K562 (cell line): ENCODE measurements around the gene MYLIP. TPM values are rescaled to one million over a fixed set of nuclear protein-coding genes. Genes with fewer than 3 reads are reported as not detected.

Experiments used
- ARID2 ChIP-seq: fragments of 450-650 bp; IDR thresholded peaks from 2 replicates; pipeline ENCODE4 v1.6.1; 2017; ENCODE audit warnings: antibody characterized with exemption, mild to moderate bottlenecking
- CBX2 ChIP-seq: fragments of 200-600 bp; sonication (generic); IDR thresholded peaks from one replicate; pipeline ENCODE4 v1.6.1; 2012; ENCODE audit warnings: mild to moderate bottlenecking, low read length, inconsistent platforms; ENCODE audit not compliant: insufficient read depth, poor library complexity, severe bottlenecking
- FOXK2 ChIP-seq, 2 experiments: fragments of 450-650 bp; IDR thresholded peaks in 1 of 2; conservative IDR thresholded peaks in 1 of 2; 2 replicates each; pipeline ENCODE4 v1.6.1; 2016; ENCODE audit warnings: low read depth in 2 of 2, mild to moderate bottlenecking in 1 of 2
- JUNB ChIP-seq: fragments of 450-650 bp; formaldehyde crosslinking; conservative IDR thresholded peaks from 2 replicates; pipeline ENCODE4 v1.4.0; 2020; ENCODE audit warnings: mild to moderate bottlenecking
- NFIC ChIP-seq: fragments of 450-650 bp; IDR thresholded peaks from 2 replicates; pipeline ENCODE4 v1.6.1; 2017; ENCODE audit warnings: mild to moderate bottlenecking, inconsistent platforms
- PCBP1 ChIP-seq: fragments of 200-400 bp; formaldehyde crosslinking; IDR thresholded peaks from 2 replicates; pipeline ENCODE4 v1.6.1; 2018; ENCODE audit warnings: mild to moderate bottlenecking, low read depth, low read length; ENCODE audit not compliant: poor library complexity, severe bottlenecking
- RCOR1 ChIP-seq, 2 experiments: IDR thresholded peaks; 2 replicates each; pipeline ENCODE4 v1.6.1; 2012; ENCODE audit warnings: low read depth in 2 of 2, low read length in 2 of 2, borderline replicate concordance in 1 of 2, improper control_type of control experiment in 1 of 2
- SIN3B ChIP-seq: fragments of 450-650 bp; IDR thresholded peaks from 2 replicates; pipeline ENCODE4 v1.6.1; 2017; ENCODE audit warnings: low read depth, mild to moderate bottlenecking, moderate library complexity
- SMARCA4 ChIP-seq: fragments of 450-650 bp; IDR thresholded peaks from 2 replicates; pipeline ENCODE4 v1.6.1; 2016
- TCFL5 ChIP-seq: fragments of 250-450 bp; sonication (Bioruptor Pico); conservative IDR thresholded peaks from 2 replicates; pipeline ENCODE4 v1.6.1; 2021; ENCODE audit warnings: mild to moderate bottlenecking, moderate library complexity, matching md5 sums
- TRIM28 ChIP-seq: fragments of 450-650 bp; IDR thresholded peaks from 2 replicates; pipeline ENCODE4 v1.6.1; 2017
- XRCC3 ChIP-seq: fragments of 450-650 bp; IDR thresholded peaks from 2 replicates; pipeline ENCODE4 v1.6.1; 2017; ENCODE audit warnings: mild to moderate bottlenecking, moderate library complexity
- ZNF133 ChIP-seq: fragments of 250-450 bp; sonication (Bioruptor Pico); IDR thresholded peaks from 2 replicates; pipeline ENCODE4 v1.4.0; 2020; ENCODE audit warnings: mild to moderate bottlenecking
- ZNF224 ChIP-seq: sonication (generic); formaldehyde crosslinking; IDR thresholded peaks from 2 replicates; pipeline ENCODE4 v1.8.0; 2022; ENCODE audit warnings: mild to moderate bottlenecking, missing genetic modification reagents
- ZNF77 ChIP-seq: fragments of 250-450 bp; sonication (Bioruptor Pico); IDR thresholded peaks from 2 replicates; pipeline ENCODE4 v1.5.0; 2020
- polyA plus RNA-seq, 8 experiments: library from polyadenylated mRNA; depleted of rRNA in 4 of 8; stranded (reverse) in 5 of 8; unstranded in 3 of 8; fragments of >200 nt; fragmentation: Nextera tagmentation in 2 of 8; fragmentation: Illumina TruSeq in 1 of 8; extraction: Ambion mirVana in 2 of 8; extraction: Trizol in 1 of 8; gene quantifications; 2 replicates each; pipeline versions ENCODE4 v1.2.1 to v1.2.3, GENCODE V29; 2011 to 2014; ENCODE audit warnings: inconsistent platforms in 1 of 8, missing spikeins in 1 of 8
- total RNA-seq, 7 experiments: library from RNA; depleted of rRNA in 6 of 7; stranded (reverse); fragments of >200 nt in 6 of 7; fragmentation: Illumina TruSeq in 2 of 7; extraction: Trizol in 2 of 7; gene quantifications; 2 replicates each; pipeline versions ENCODE4 v1.2.1 to v1.2.3, GENCODE V29; 2011 to 2021; ENCODE audit warnings: low replicate concordance in 1 of 7
- TF ChIP-seq, protein P1 (sequence below): fragments of 450-650 bp; IDR thresholded peaks from 2 replicates; pipeline ENCODE4 v1.7.1; 2018; ENCODE audit warnings: mild to moderate bottlenecking, low read depth; ENCODE audit not compliant: partially characterized antibody
- TF ChIP-seq, protein P2 (sequence below): fragments of 250-450 bp; sonication (Bioruptor Pico); IDR thresholded peaks from 2 replicates; pipeline ENCODE4 v1.5.0; 2022; ENCODE audit warnings: mild to moderate bottlenecking

The MYLIP gene
- total and polyA plus RNA-seq, 9 of the 15 experiments (the other 6 are each of a cell fraction or from before 2014, with no cell fraction given): 10.8 to 43.5 (median 31.5) TPM

DNA sequence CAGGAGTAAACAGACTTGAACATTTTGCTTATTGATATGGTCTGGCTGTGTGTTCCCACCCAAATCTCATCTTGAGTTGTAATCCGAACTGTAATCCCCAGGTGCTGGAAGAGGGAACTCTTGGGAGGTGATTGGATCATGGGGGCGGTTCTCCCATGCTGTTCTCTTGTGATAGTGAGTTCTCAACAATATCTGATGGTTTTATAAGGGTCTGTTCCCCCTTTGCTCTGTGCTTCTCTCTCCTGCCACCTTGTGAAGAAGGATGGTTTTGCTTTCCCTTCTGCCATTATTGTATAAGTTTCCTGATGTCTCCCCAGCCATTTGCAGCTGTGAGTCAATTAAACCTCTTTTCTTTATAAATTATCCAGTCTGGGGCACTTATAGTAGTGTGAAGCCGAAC is 40.0 kb downstream of the MYLIP start (continued):
- peak; percentile 78; the same call in 1 of the 2 replicates for TF ChIP-seq ARID2
- TF ChIP-seq, protein P1, sequence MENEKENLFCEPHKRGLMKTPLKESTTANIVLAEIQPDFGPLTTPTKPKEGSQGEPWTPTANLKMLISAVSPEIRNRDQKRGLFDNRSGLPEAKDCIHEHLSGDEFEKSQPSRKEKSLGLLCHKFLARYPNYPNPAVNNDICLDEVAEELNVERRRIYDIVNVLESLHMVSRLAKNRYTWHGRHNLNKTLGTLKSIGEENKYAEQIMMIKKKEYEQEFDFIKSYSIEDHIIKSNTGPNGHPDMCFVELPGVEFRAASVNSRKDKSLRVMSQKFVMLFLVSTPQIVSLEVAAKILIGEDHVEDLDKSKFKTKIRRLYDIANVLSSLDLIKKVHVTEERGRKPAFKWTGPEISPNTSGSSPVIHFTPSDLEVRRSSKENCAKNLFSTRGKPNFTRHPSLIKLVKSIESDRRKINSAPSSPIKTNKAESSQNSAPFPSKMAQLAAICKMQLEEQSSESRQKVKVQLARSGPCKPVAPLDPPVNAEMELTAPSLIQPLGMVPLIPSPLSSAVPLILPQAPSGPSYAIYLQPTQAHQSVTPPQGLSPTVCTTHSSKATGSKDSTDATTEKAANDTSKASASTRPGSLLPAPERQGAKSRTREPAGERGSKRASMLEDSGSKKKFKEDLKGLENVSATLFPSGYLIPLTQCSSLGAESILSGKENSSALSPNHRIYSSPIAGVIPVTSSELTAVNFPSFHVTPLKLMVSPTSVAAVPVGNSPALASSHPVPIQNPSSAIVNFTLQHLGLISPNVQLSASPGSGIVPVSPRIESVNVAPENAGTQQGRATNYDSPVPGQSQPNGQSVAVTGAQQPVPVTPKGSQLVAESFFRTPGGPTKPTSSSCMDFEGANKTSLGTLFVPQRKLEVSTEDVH: no peak
- no peak for TF ChIP-seq XRCC3
- no peak for TF ChIP-seq JUNB (CRISPR knock-in tag)
- TF ChIP-seq ZNF77 (CRISPR knock-in tag): no peak
- TF ChIP-seq ZNF224 (CRISPR knock-in tag): no peak
- no peak for TF ChIP-seq ZNF133
- peak; percentile 32; the same call in 1 of the 2 replicates for TF ChIP-seq NFIC
- peak; percentile 82 for TF ChIP-seq SMARCA4
- TF ChIP-seq, protein P2, sequence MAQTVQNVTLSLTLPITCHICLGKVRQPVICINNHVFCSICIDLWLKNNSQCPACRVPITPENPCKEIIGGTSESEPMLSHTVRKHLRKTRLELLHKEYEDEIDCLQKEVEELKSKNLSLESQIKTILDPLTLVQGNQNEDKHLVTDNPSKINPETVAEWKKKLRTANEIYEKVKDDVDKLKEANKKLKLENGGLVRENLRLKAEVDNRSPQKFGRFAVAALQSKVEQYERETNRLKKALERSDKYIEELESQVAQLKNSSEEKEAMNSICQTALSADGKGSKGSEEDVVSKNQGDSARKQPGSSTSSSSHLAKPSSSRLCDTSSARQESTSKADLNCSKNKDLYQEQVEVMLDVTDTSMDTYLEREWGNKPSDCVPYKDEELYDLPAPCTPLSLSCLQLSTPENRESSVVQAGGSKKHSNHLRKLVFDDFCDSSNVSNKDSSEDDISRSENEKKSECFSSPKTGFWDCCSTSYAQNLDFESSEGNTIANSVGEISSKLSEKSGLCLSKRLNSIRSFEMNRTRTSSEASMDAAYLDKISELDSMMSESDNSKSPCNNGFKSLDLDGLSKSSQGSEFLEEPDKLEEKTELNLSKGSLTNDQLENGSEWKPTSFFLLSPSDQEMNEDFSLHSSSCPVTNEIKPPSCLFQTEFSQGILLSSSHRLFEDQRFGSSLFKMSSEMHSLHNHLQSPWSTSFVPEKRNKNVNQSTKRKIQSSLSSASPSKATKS: no peak
- TF ChIP-seq PCBP1: no peak
- peak in 1 of 2 experiments; percentile 61; a peak in 1 of 4 replicates for TF ChIP-seq RCOR1 (IDR thresholded peaks at IDR 0.05; ENCODE audit: borderline replicate concordance in 1 of 2, low read depth in 2 of 2, low read length in 2 of 2)
- TF ChIP-seq FOXK2 (conservative IDR thresholded peaks at IDR 0.05 in 1 of 2, IDR thresholded peaks at IDR 0.05 in 1 of 2; ENCODE audit: low read depth in 2 of 2): peak in 1 of 2 experiments; percentile 16; a peak in 1 of 4 replicates
- no peak for TF ChIP-seq CBX2
- no peak for TF ChIP-seq TCFL5 (CRISPR knock-in tag)
- peak; percentile 27; the same call in 1 of the 2 replicates for TF ChIP-seq TRIM28
- no peak for TF ChIP-seq SIN3B
